OCI-M2 (cell line): ENCODE data around the gene MRPS18A.
"Not testable (repeated sequence)": the region's sequence is repeated elsewhere in the genome, so short reads cannot be mapped to it uniquely, and the experiment has no call there.

ENCODE experiments used
- DNase-seq: peaks from one replicate; lab custom pipeline; 2025; ENCODE audit not compliant: unreplicated experiment; lab: John Stamatoyannopoulos, UW

Gene MRPS18A

GRCh38 chr6:43717822-43718221, 30.2 kb upstream of the MRPS18A start:
- DNase-seq = no peak

DNA sequence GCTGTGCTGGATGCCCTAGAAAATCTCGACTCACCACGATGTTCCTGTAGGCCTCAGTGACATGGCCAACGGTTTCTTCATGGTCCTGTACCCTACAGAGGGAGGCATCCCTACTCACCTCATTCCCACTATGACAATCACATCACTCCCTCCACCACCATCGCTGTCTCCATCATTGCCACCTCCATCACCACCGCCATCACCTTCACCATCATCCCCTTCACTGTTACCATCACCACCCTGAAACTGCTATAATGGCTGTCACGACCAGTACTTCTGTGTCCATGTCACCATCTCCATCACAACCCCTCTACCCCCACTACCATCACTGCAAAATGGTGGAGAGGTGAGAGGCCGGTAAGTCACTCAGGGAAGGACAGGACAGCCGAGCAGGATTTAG, 29.8 kb upstream of the MRPS18A start:
- no peak for DNase-seq

GRCh38 chr6:43716099-43716498, 28.5 kb upstream of the MRPS18A start:
- no peak for DNase-seq

- no peak for DNase-seq
These were observed 27.6 kb upstream of the MRPS18A start for GRCh38 chr6:43715056-43715788.

- no peak for DNase-seq
These were observed 26.9 kb upstream of the MRPS18A start for GRCh38 chr6:43714311-43715055.

- DNase-seq = no peak
These were observed 26.2 kb upstream of the MRPS18A start for GRCh38 chr6:43713643-43714310.

GRCh38 chr6:43712579-43712978, 25.0 kb upstream of the MRPS18A start:
- no peak for DNase-seq

GRCh38 chr6:43710576-43710975, 23.0 kb upstream of the MRPS18A start:
- no peak for DNase-seq

- no peak for DNase-seq
These were observed 22.2 kb upstream of the MRPS18A start for GRCh38 chr6:43709654-43710303.

- no peak for DNase-seq
These were observed 21.5 kb upstream of the MRPS18A start for GRCh38 chr6:43708860-43709653.

- DNase-seq = no peak
These were observed 20.2 kb upstream of the MRPS18A start for GRCh38 chr6:43707767-43708166.

DNA sequence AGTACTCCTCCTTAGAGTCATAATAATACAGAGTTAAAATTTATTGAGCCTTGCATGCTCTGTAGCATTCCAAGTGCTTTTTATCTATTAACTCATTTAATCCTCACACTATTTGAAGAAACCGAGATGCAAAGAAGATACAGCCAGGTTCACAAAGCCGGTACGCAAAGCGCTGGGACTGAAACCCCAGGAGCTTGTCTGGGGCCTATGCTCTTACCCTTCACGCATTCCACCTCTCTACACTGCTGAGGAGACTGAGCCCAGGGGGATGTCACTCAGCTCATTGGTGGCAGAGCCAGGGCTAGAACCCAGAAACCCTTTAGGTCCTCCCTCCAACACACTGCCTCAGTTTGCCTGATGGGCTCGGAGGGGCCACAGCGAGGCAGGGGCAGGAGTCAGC, 19.7 kb upstream of the MRPS18A start:
- no peak for DNase-seq

GRCh38 chr6:43706788-43707187, 19.2 kb upstream of the MRPS18A start:
- DNase-seq = no peak

GRCh38 chr6:43705996-43706395, 18.4 kb upstream of the MRPS18A start:
- DNase-seq = no peak

GRCh38 chr6:43703512-43704429, 16.2 kb upstream of the MRPS18A start:
- DNase-seq = no peak

DNA sequence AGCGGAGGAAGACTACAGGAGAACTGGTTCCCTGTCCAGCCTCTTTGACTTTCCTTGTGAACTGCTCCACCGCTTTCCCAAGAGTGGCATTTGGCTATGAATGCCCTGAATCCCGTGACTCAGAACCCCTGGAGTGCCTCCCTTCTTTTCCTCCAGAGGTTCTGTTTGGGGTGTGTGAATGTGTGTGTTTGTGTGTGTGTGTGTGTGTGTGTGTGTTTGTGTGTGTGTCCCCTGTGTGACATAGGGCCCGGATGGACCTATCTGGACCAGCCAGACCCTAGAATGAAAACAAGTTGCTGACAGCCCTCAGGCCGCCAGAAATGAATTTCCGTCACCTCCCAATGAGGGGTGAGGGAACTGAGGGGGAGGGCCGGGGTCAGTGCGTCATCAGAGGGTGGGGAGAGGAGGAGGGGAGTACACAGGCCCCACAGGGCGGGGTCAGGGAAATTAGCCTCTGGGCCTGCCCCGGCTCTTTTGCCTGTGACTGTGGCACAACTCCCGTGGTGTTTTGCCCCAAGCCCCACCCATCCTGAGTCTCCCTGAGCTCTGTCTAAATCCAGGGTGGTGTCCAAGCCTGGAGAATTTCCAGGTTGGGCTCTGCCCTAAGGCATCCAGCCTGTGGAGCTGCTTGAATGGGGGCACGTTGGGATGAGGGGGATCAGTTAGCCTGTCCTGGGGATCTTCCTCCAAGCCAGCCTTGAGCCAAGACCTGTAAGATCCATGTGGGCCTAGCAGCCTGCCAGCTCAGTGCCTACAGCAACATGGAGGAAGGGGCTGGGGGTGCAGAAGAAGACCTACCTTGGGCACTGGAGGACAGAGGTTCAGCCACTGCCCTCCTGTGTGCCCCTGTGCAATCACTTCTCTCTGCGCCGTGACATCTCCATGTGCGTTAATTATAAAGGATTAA, 15.2 kb upstream of the MRPS18A start:
- peak; percentile 75 for DNase-seq

GRCh38 chr6:43702171-43702533, 14.6 kb upstream of the MRPS18A start:
- no peak for DNase-seq

- not testable (repeated sequence) for DNase-seq
These were observed 13.5 kb upstream of the MRPS18A start for GRCh38 chr6:43700939-43701560.
